OCI-LY7 (cell line): ENCODE measurements around the gene MEST. TPM values are rescaled to one million over a fixed set of nuclear protein-coding genes. Genes with fewer than 3 reads are reported as not detected.
A peak's percentile ranks its signal among the peaks of the same experiment; 100 is the strongest.

Source experiments
- BruUV-seq: library from RNA; stranded (reverse); fragments of 400-500 nt; replicated peaks from 2 replicates; lab custom pipeline; 2021; lab: Mats Ljungman, UMichigan
- CTCF ChIA-PET: fragments of 300-600 bp; sonication (Branson Sonifier 250); formaldehyde crosslinking; loops from one replicate; lab custom pipeline; 2022; ENCODE audit warnings: antibody characterized with exemption; ENCODE audit not compliant: unreplicated experiment; lab: Charles Lee
- POLR2A ChIA-PET: fragments of 300-600 bp; sonication (Branson Sonifier 250); formaldehyde crosslinking; loops from one replicate; lab custom pipeline; 2022; ENCODE audit warnings: antibody characterized with exemption; lab: Charles Lee
- DNase-seq: peaks from one replicate; pipeline ENCODE4 v3.0.0-alpha.2; 2015; ENCODE audit warnings: low spot score
- H2AFZ ChIP-seq: fragments of 200-600 bp; sonication (generic), shearing (Covaris generic); 2 replicates; pipeline ENCODE4 v1.6.1; 2014; ENCODE audit warnings: mild to moderate bottlenecking, antibody characterized with exemption, low read length, moderate library complexity
- H3K27ac ChIP-seq: fragments of 200-600 bp; sonication (generic); 2 replicates; pipeline ENCODE4 v1.5.1; 2014; ENCODE audit warnings: mixed run types, low read depth, mild to moderate bottlenecking, moderate library complexity, low read length, inconsistent platforms; ENCODE audit not compliant: poor library complexity, severe bottlenecking
- H3K36me3 ChIP-seq: fragments of 200-600 bp; sonication (generic); 2 replicates; pipeline ENCODE4 v1.6.1; 2014; ENCODE audit warnings: mild to moderate bottlenecking, antibody characterized with exemption, low read length, moderate library complexity, mixed read lengths; ENCODE audit not compliant: insufficient read depth
- H3K4me1 ChIP-seq: fragments of 200-600 bp; sonication (generic); 2 replicates; pipeline ENCODE4 v1.5.1; 2014; ENCODE audit warnings: mild to moderate bottlenecking, low read length; ENCODE audit not compliant: insufficient read depth, poor library complexity, severe bottlenecking
- H3K4me2 ChIP-seq: fragments of 200-600 bp; sonication (generic); 2 replicates; pipeline ENCODE4 v1.6.1; 2014; ENCODE audit warnings: mild to moderate bottlenecking, low read length
- H3K4me3 ChIP-seq: fragments of 200-600 bp; sonication (generic); 2 replicates; pipeline ENCODE4 v1.5.1; 2014; ENCODE audit warnings: mild to moderate bottlenecking, low read depth, low read length; ENCODE audit not compliant: poor library complexity, severe bottlenecking
- H3K79me2 ChIP-seq: fragments of 200-600 bp; sonication (generic); 2 replicates; pipeline ENCODE4 v1.6.1; 2016; ENCODE audit warnings: low read depth, mild to moderate bottlenecking, low read length, moderate library complexity, mixed read lengths; ENCODE audit not compliant: insufficient read depth
- H3K9me2 ChIP-seq: fragments of 200-600 bp; sonication (generic); 2 replicates; pipeline ENCODE4 v1.6.1; 2016; ENCODE audit warnings: mild to moderate bottlenecking, low read length, mixed read lengths; ENCODE audit not compliant: insufficient read depth
- H3K9me3 ChIP-seq: fragments of 200-600 bp; sonication (generic); 2 replicates; pipeline ENCODE4 v1.6.1; 2014; ENCODE audit warnings: mild to moderate bottlenecking, mixed run types, low read length, mixed read lengths
- H4K20me1 ChIP-seq: fragments of 200-600 bp; sonication (generic); 2 replicates; pipeline ENCODE4 v1.6.1; 2014; ENCODE audit warnings: mild to moderate bottlenecking, antibody characterized with exemption, low read length, moderate library complexity, mixed read lengths; ENCODE audit not compliant: insufficient read depth
- EZH2phosphoT487 ChIP-seq: fragments of 200-600 bp; sonication (generic); IDR thresholded peaks from 2 replicates; pipeline ENCODE4 v1.6.1; 2018; ENCODE audit warnings: low read depth, borderline replicate concordance, mild to moderate bottlenecking, mixed run types, antibody characterized with exemption, low read length, moderate library complexity, mixed read lengths
- intact Hi-C: fragments of 100-400 bp; cut with micrococcal nuclease; formaldehyde crosslinking; loops from one replicate; pipeline ENCODE4 v1.10.0; 2022; ENCODE audit not compliant: unreplicated experiment
- microRNA-seq: library from miRNA; unstranded; fragments of <30 nt; microRNA quantifications from one replicate; pipeline ENCODE4 v1.2.0, GENCODE V29; 2022; ENCODE audit warnings: borderline replicate concordance
- small RNA-seq: library from RNA; depleted of rRNA; stranded (forward); fragments of <200 nt; gene quantifications from one replicate; pipeline ENCODE3, GENCODE V24; 2014
- total RNA-seq, 2 experiments: library from RNA; depleted of rRNA in 1 of 2; stranded (reverse); fragments of >200 nt in 1 of 2; shearing (Covaris generic) in 1 of 2; gene quantifications; 2 replicates each; pipeline ENCODE4 v1.2.3, GENCODE V29; 2014 to 2022
- TF ChIP-seq, protein P1 (sequence below): fragments of 200-600 bp; sonication (generic); conservative IDR thresholded peaks from 2 replicates; pipeline ENCODE4 v1.5.1; 2014; ENCODE audit warnings: mild to moderate bottlenecking, antibody characterized with exemption, low read length, moderate library complexity, mixed read lengths

Gene MEST
- total RNA-seq, 2 experiments from 2014 or later: 1.5 to 5.2 TPM

DNA sequence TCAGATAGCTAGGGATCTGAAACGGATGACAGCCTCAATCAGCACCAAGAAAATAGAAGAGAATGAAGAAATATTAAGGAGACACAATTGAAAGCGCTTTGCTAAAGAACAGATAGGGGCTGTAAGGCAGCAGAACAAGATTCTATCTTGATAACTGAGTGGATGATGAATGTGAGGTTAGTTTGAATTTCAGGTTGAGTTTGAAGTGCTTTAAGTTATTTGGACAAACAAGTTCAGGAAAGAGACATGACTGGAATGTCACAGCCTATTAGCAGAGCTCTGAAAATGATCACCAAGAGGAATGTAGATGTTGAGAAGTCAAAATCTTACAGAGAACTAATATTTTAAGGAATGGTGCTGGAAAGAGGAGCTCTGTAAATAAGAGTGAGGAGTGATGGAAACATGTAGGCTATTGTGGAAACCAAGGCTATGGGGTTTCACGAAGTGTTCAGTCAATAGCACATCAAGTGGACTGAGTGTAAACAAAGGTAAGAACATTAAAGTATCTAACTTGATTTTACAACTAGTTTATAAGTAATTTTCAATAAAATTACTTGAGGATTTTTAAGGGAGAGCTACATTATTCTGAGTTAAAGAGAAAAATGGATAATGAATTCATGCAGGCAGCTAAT, 61.6 kb downstream of the MEST start:
- no peak overlapping the region for H3K4me3 ChIP-seq
- TF ChIP-seq, protein P1, sequence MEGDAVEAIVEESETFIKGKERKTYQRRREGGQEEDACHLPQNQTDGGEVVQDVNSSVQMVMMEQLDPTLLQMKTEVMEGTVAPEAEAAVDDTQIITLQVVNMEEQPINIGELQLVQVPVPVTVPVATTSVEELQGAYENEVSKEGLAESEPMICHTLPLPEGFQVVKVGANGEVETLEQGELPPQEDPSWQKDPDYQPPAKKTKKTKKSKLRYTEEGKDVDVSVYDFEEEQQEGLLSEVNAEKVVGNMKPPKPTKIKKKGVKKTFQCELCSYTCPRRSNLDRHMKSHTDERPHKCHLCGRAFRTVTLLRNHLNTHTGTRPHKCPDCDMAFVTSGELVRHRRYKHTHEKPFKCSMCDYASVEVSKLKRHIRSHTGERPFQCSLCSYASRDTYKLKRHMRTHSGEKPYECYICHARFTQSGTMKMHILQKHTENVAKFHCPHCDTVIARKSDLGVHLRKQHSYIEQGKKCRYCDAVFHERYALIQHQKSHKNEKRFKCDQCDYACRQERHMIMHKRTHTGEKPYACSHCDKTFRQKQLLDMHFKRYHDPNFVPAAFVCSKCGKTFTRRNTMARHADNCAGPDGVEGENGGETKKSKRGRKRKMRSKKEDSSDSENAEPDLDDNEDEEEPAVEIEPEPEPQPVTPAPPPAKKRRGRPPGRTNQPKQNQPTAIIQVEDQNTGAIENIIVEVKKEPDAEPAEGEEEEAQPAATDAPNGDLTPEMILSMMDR: no peak
- no peak for TF ChIP-seq EZH2phosphoT487
- no peaks in the 10 kb centered on the region for H3K36me3 ChIP-seq
- CTCF ChIA-PET: no interaction called here
- H3K9me3 ChIP-seq: no peaks in the 10 kb centered on the region
- H3K79me2 ChIP-seq: no peaks in the 10 kb centered on the region
- POLR2A ChIA-PET: interaction anchor here (0.6 to 0.7 kb wide), 2 partner anchors 10 to 1789 kb away, joined by 4 read pairs; no protein-coding TSS in a partner anchor
- H3K4me2 ChIP-seq: no peak overlapping the region
- H3K9me2 ChIP-seq: no peaks in the 10 kb centered on the region
- no peaks in the 10 kb centered on the region for H3K4me1 ChIP-seq
- no peaks in the 10 kb centered on the region for H4K20me1 ChIP-seq
- intact Hi-C loops: no loop called here
- H3K27ac ChIP-seq: no peak overlapping the region
- BruUV-seq: no TSS peak
- no peak for DNase-seq
- no peak overlapping the region for H2AFZ ChIP-seq

DNA sequence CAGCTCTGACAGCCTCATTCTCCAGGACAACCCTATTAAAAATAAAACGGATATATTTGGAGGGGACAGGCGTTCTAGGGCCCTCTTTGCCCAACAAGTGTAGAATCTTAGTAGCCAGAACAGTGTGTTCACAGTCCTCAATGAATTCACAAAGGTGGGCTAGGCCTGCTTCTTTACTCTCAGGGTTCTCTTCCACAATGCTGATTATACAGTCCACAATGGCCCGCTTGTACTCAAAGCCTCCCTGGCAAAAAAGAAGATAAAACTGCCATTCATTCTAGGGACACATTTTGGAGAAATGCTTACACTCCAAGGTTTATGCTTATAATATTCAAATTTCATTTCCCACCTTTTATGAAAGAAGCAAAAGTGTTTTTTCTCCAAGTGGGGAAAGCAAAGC, 62.6 kb downstream of the MEST start:
- BruUV-seq: no TSS peak
- H2AFZ ChIP-seq: no peak overlapping the region
- no peak overlapping the region for H3K4me3 ChIP-seq
- H3K9me2 ChIP-seq: no peaks in the 10 kb centered on the region
- DNase-seq: no peak
- ChIA-PET CTCF (no interaction called here), POLR2A (no interaction called here)
- no peaks in the 10 kb centered on the region for H4K20me1 ChIP-seq
- H3K4me1 ChIP-seq: no peaks in the 10 kb centered on the region
- no peak for TF ChIP-seq EZH2phosphoT487
- TF ChIP-seq, protein P1: no peak
- no peak overlapping the region for H3K4me2 ChIP-seq
- no peaks in the 10 kb centered on the region; the same call in 1 of the 2 replicates for H3K36me3 ChIP-seq
- H3K9me3 ChIP-seq: no peaks in the 10 kb centered on the region
- no peaks in the 10 kb centered on the region for H3K79me2 ChIP-seq
- intact Hi-C loops: no loop called here
- no peak overlapping the region for H3K27ac ChIP-seq

Small RNAs within 50 kb of the gene (microRNA-seq; reads per million reads assigned to microRNA genes)
- 105 reads per million, percentile 58 among the genes with 10 or more reads in this experiment for gene MIR335

Small RNAs within 50 kb of the gene (small RNA-seq; reads per million reads assigned to genes)
- gene MIR335 (not detected), gene RF02148 (not detected), gene RF02149 (not detected), gene RF02150 (not detected)

Other genes with a start within 250 kb of the MEST start
- gene CPA2, start 225.2 kb upstream of the MEST start, total RNA-seq (2014; rRNA removed; shearing (Covaris generic)): not detected in 2 replicates
- not detected in 2 replicates for gene CPA2, start 225.2 kb upstream of the MEST start, total RNA-seq (2022)
- gene CPA4, start 198.9 kb upstream of the MEST start, total RNA-seq (2014; rRNA removed; shearing (Covaris generic)): not detected in 2 replicates
- not detected in 2 replicates for gene CPA4, start 198.9 kb upstream of the MEST start, total RNA-seq (2022)
- not detected in 2 replicates for gene CPA5, start 147.3 kb upstream of the MEST start, total RNA-seq (2014; rRNA removed; shearing (Covaris generic))
- not detected in 2 replicates for gene CPA5, start 147.3 kb upstream of the MEST start, total RNA-seq (2022)
- gene CPA1, start 111.6 kb upstream of the MEST start, total RNA-seq (2014; rRNA removed; shearing (Covaris generic)): not detected in 2 replicates
- not detected in 2 replicates for gene CPA1, start 111.6 kb upstream of the MEST start, total RNA-seq (2022)
- gene CEP41, start 51.1 kb upstream of the MEST start, total RNA-seq (2014; rRNA removed; shearing (Covaris generic)): 19.6 and 25.6 TPM in 2 replicates
- gene CEP41, start 51.1 kb upstream of the MEST start, total RNA-seq (2022): 35.4 and 41.1 TPM in 2 replicates
- 24.1 and 29.9 TPM in 2 replicates for gene COPG2, start 176.7 kb downstream of the MEST start, total RNA-seq (2014; rRNA removed; shearing (Covaris generic))
- 32.2 and 39.5 TPM in 2 replicates for gene COPG2, start 176.7 kb downstream of the MEST start, total RNA-seq (2022)
- gene TSGA13, start 194.5 kb downstream of the MEST start, total RNA-seq (2014; rRNA removed; shearing (Covaris generic)): not detected in 2 replicates
- gene TSGA13, start 194.5 kb downstream of the MEST start, total RNA-seq (2022): not detected in 2 replicates
- not detected in 2 replicates for gene KLF14, start 242.1 kb downstream of the MEST start, total RNA-seq (2014; rRNA removed; shearing (Covaris generic))
- gene KLF14, start 242.1 kb downstream of the MEST start, total RNA-seq (2022): not detected in 2 replicates